SK-MEL-5 (cell line): ENCODE results near the gene ARL6IP1. TPM values are rescaled to one million over a fixed set of nuclear protein-coding genes. Genes with fewer than 3 reads are reported as not detected.
"Not testable (repeated sequence)": the region's sequence is repeated elsewhere in the genome, so short reads cannot be mapped to it uniquely, and the experiment has no call there.

Source experiments
- DNase-seq: peaks from one replicate; pipeline ENCODE4 v3.0.0-alpha.2; 2016; ENCODE audit warnings: low read depth, low spot score
- in situ Hi-C: cut with HindIII; loops from 2 replicates; pipeline ENCODE4 v1.10.0; 2016; ENCODE audit warnings: low sequenced_read_pairs, high pct_unique_total_duplicates, low pct_unique_long_range_greater_than_20kb
- total RNA-seq: library from RNA; depleted of rRNA; stranded (reverse); fragments of >200 nt; shearing (Covaris generic); gene quantifications from 2 replicates; pipeline ENCODE4 v1.2.3, GENCODE V29; 2014

The ARL6IP1 gene
- total RNA-seq, 1 experiment from 2014 or later, result 152 TPM

GRCh38 chr16:18803569-18804462 is 2.5 kb upstream of the ARL6IP1 start:
- in situ Hi-C loops, result no loop called here
- DNase-seq, result peak; percentile 30

- DNase-seq, result no peak
- in situ Hi-C loops, result no loop called here
Measured at GRCh38 chr16:18802767-18803343, 1.5 kb upstream of the ARL6IP1 start.

GRCh38 chr16:18800775-18801144 is 589 bp downstream of the ARL6IP1 start:
- no peak for DNase-seq
- in situ Hi-C loops, result no loop called here

GRCh38 chr16:18800293-18800692 is 1.1 kb downstream of the ARL6IP1 start:
- no peak for DNase-seq
- in situ Hi-C loops, result no loop called here

- DNase-seq, result no peak
- in situ Hi-C loops, result no loop called here
Measured at GRCh38 chr16:18799500-18799899, 1.8 kb downstream of the ARL6IP1 start.

GRCh38 chr16:18797746-18798145 is 3.6 kb downstream of the ARL6IP1 start:
- DNase-seq, result no peak
- in situ Hi-C loops, result no loop called here

DNA sequence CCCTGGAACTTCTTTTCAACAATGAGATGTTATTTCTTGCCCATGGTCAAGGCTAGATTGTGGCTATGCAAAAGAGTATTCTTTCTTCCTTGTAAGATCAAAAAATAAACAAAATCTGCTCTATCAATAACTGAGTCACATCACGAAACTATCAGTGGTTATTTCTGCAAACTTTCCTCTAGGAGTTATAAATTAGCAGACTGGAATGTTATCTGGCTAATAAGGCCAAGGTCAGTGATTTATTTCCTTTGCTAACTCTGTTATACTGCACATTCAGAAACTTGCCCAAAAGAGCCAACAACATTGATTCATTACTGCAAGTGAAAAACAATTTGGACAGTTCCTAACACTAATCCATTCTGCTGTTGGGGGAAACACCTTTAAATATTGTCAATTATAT is 5.0 kb downstream of the ARL6IP1 start:
- in situ Hi-C loops, result no loop called here
- no peak for DNase-seq

DNA sequence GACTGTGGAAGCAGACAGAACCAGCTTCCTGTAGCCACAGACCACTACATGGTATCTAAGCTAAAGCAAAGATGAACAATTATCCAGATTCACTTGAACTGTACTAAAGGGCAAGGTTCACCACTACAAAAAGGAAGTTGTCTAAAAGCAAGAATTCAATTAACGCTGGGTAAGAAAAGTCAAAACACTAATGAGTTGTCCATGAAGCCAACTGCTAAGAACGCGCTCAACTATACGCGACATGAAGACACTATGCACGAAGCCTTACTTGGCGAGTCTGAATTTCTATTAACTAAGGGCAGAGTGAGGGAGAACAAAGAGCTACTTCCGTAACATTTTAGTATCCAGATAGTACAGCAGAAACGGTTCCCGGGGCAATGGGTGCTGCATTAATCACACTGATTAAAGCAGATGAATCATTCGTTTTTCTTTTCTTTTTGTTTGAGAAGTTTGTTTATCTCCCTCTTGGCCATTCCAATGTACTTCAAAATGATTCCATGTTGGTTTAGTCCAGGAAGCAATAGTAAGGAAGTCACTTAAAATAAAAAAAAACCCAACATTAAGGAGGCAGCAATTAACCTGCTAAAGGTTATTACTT is 8.4 kb downstream of the ARL6IP1 start:
- in situ Hi-C loops, result no loop called here
- no peak for DNase-seq

DNA sequence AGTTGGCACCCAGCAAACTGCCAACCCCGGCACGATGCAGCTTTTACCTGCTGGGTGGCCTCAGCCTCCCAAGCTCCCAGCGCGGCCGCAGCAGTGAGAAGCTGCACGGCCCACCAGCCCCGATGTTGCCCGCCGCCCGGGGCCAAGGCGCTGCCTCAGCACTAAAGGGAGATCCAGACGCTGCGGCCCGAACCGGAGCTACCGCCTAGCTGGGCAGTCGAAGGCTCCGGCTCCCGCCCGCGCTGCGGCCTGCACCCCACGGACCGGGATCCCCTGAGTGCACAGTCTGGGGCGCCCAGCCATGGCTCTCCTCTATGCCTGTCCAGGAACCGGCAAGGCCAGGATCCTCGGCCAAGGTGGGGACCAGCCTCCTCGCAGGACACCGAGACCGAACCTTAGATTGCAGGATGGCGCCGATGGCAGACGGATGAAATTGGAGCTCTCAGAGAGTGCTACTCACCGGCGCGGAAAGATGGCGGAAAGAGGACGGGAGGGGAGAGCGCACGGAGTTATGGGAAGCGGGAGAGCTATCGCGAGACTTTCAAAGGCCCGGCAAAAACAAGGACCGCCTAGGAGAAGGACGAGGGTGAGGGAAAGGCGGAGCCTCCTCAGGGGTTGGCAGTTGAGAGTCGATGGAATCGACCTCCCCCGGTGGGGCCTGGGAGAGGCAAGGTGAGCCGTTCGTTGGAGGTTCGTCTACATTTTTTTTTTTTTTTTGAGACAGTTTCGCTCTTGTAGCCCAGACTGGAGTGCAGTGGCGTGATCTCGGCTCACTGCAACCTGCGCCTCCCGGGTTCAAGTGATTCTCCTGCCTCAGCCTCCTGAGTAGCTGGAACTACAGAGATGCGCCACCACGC is 11.3 kb downstream of the ARL6IP1 start, which contains the start of gene RPS15A:
Gene RPS15A (minus strand): TSS at position 485 of the 857 bp plus-strand sequence. CDS start 1,221 bp downstream, outside the sequence.
- in situ Hi-C loops, result no loop called here
- peak; percentile 98 for DNase-seq

DNA sequence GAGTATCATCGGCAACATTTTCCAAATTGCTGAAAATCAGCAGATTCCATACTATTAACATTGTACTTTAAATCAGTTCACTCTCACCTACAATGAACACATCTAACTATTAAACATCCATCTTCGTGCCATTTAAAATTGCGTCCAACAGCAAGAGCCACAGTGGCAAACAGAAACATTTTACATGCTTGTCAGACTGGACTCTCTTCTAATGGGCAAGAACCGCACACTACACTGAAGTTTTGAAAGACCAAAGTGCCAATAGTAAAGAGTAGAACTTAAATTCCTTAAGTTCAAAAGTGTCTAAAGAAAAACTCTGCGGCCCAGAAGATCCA is 11.9 kb downstream of the ARL6IP1 start:
- no peak for DNase-seq
- in situ Hi-C loops, result no loop called here

DNA sequence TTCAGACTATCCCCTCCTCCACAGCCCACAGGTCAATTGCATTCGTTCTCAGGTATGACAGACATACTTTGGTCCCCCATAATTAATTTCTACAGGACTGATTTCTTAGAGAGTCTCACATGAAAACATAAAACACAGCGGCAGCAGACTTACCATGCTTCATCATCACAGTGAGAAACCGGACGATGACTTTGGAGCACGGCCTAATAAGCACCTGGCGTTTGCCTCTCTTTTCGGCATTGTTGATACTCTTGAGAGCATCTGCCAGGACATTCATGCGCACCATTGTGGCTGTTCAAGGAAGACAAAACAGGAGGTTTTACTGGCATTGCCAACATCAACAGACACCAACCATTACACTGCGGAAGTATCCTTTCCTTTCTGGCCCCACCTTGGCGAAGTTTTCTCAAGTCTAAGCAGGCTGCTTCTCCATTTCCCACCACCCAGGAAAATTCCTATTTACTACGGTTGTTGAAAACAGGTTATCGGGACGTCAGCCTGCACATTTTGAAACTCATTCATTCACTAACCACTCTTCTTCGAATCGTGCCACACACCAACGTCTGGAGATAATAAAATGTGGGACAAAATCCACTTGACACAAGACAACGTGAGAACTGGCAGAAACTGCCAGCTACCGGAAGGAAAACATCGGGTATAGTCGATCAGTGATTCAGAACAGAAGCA is 12.4 kb downstream of the ARL6IP1 start:
- no peak for DNase-seq
- in situ Hi-C loops, result no loop called here

DNA sequence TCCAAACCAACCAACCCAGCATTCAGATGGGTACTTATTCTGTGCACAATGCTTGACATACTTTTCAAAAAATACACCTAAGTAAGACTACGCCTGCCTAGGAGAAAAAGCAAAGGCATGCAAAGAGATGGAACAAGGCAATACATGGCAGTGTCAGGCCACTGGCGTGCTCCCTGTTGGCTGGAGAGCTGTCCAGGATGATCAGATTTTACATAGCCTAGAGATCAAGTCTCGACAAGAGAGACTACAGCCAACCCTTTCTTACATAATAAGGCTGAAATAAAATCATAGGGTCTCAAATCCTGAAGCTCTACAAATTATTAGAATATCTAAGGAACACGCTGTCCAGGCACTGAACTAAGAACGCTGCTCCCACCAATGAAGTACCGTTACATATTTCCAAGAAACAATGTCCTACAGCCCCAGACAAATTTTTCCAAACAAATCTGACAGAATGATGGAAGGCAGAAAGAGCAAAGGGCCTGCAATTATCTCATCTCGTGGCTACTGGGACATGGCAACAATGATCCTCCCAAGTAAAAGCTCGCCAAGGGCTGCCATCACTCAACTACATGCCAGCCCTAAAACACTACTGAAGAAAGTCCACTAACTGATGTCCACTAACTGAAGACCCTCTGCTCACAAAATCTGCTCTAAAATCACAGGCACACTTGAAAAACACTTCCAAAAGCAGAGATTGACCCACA is 16.3 kb downstream of the ARL6IP1 start:
- in situ Hi-C loops, result no loop called here
- no peak for DNase-seq

DNA sequence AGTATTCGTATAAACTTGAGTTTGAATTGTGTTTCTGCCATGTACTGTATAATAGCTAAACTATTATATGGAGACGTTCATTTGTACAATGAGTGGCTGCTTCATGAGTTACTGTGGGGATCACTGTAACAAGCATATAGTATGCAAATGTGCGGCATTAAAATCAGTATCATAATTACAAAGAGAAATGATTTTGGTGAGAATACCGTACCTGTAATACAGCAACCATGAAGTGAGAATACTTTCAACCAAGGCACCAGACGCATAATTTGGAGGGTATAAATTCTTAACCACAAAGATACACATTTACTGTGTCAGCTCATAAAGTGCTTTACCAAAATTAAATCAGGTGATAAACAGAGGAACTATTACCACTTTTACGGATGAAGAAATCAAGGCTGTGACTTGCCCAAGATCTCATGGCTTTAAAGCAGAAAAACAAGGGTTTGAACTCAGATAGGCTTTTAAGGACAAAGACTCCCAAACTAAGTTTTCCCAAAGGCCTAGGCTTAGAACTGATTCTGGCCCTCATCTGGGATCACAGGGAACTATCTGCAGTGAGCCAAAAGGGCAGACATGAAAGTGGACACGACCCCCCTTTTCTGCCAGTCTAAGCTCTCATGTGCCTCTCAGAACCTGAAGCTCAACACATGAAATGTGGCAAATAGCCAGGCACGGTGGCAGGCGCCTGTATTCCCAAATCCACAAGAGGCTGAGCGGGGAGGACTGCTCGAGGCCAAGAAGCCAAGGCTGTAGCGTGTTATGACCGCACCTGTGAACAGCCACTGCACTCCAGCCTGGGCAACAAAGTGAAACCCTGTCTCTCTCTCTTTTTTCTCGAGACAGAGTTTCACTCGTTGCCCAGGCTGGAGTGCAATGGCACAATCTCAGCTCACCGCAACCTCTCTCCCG is 17.7 kb downstream of the ARL6IP1 start:
- DNase-seq, result no peak
- in situ Hi-C loops, result no loop called here

DNA sequence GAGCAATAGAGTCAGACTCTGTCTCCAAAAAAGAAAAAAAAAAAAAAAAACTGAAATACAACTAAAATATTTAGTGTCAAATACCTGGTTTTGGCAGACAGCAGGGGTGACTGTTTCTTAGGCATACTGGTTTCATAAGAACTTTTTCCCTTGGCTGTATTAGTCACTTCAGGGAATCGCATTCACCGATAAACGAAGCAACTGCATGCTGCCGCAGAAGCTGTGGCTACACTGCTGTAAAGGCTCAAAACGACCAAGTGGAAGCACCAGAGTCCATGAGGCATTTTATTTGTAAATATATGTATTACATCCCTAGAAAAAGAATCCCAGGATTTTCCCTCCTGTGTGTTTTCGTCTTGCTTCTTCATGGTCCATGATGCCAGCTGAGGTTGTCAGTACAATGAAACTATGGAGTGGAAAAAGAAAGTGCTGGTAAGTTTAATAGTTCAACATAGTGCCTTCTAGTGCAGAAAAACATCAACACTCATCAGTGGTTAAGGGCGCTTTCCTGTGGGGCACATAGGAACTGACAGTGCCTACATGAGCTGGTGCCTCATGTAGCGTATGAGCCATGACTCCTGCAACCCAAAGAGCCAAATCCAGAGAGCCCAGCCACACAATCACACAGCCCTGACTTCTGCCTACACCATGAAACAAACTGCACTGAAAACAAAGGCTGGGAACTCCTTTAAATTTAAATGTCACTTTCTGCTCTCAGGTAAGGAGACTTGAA is 18.5 kb downstream of the ARL6IP1 start:
- in situ Hi-C loops, result no loop called here
- no peak for DNase-seq

DNA sequence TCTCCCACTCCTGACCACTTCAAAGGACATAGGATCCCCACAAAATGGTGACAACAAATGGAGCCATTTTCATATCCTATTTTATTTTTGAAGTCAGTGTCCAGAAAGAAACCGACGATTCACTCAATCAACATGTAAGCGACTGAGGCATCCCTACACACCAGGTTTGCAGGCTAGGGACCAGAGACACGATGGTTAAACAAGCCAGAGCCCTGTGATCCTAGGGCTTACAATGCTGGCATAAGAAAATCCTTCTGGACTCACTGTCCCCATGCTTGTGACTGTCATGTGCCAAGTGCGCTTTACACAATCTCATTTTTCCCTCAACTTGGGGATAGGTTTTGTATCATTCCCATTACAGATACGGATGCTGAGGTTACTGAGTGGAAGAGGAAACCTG is 20.1 kb downstream of the ARL6IP1 start:
- DNase-seq, in situ Hi-C loops: not testable (repeated sequence)
